ENCODE results near the gene LMNA. TPM values are rescaled to one million over a fixed set of nuclear protein-coding genes. Genes with fewer than 3 reads are reported as not detected.

Gene LMNA
- total RNA-seq (100 to 1,000 TPM; 425 to 437 TPM), polyA plus RNA-seq (ENCODE audit: insufficient read length in 6 of 6) (100 to 1,000 TPM in 3 of 6 donors, 10 to 100 TPM in 3; 73.5 to 120 (median 96.6) TPM)
- long read RNA-seq, donor 1, transcript LMNA-206 (12 exons, 3,190 nt) = major isoform, 9 of 39 reads
- long read RNA-seq, donor 1, partial matches to known transcripts = 28 of 39 reads
- long read RNA-seq, donor 1, other reads (novel, unspliced or antisense) = 0 of 39 reads
- long read RNA-seq, donor 2, transcript LMNA-206 (12 exons, 3,190 nt) = major isoform, 8 of 13 reads
- long read RNA-seq, donor 2, partial matches to known transcripts = 5 of 13 reads
- long read RNA-seq, donor 2, other reads (novel, unspliced or antisense) = 0 of 13 reads
- long read RNA-seq, donor 3, transcript LMNA-206 (12 exons, 3,190 nt) = major isoform, 8 of 31 reads
- long read RNA-seq, donor 3, partial matches to known transcripts = 23 of 31 reads
- long read RNA-seq, donor 3, other reads (novel, unspliced or antisense) = 0 of 31 reads
- long read RNA-seq, donor 4, transcript LMNA-206 (12 exons, 3,190 nt) = major isoform, 123 of 350 reads
- long read RNA-seq, donor 4, partial matches to known transcripts = 205 of 350 reads
- long read RNA-seq, donor 4, other reads (novel, unspliced or antisense) = 17 of 350 reads
- long read RNA-seq, donor 5, partial matches to known transcripts = 13 of 20 reads
- long read RNA-seq, donor 5, other reads (novel, unspliced or antisense) = 0 of 20 reads
- long read RNA-seq, donor 6, transcript LMNA-206 (12 exons, 3,190 nt) = major isoform, 9 of 33 reads
- long read RNA-seq, donor 6, partial matches to known transcripts = 21 of 33 reads
- long read RNA-seq, donor 6, other reads (novel, unspliced or antisense) = 0 of 33 reads
- long read RNA-seq, donor 7, partial matches to known transcripts = 26 of 28 reads
- long read RNA-seq, donor 7, other reads (novel, unspliced or antisense) = 0 of 28 reads
- long read RNA-seq, donor 8, transcript LMNA-206 (12 exons, 3,190 nt) = major isoform, 5 of 66 reads
- long read RNA-seq, donor 8, partial matches to known transcripts = 58 of 66 reads
- long read RNA-seq, donor 8, other reads (novel, unspliced or antisense) = 0 of 66 reads
- long read RNA-seq, donor 9 = 0 reads
- long read RNA-seq, donor 10, transcript LMNA-206 (12 exons, 3,190 nt) = major isoform, 120 of 530 reads
- long read RNA-seq, donor 10, partial matches to known transcripts = 395 of 530 reads
- long read RNA-seq, donor 10, other reads (novel, unspliced or antisense) = 13 of 530 reads
- long read RNA-seq, donor 11, partial matches to known transcripts = 41 of 44 reads
- long read RNA-seq, donor 11, other reads (novel, unspliced or antisense) = 0 of 44 reads
- long read RNA-seq, donor 12, transcript LMNA-206 (12 exons, 3,190 nt) = major isoform, 9 of 34 reads
- long read RNA-seq, donor 12, partial matches to known transcripts = 25 of 34 reads
- long read RNA-seq, donor 12, other reads (novel, unspliced or antisense) = 0 of 34 reads

DNA sequence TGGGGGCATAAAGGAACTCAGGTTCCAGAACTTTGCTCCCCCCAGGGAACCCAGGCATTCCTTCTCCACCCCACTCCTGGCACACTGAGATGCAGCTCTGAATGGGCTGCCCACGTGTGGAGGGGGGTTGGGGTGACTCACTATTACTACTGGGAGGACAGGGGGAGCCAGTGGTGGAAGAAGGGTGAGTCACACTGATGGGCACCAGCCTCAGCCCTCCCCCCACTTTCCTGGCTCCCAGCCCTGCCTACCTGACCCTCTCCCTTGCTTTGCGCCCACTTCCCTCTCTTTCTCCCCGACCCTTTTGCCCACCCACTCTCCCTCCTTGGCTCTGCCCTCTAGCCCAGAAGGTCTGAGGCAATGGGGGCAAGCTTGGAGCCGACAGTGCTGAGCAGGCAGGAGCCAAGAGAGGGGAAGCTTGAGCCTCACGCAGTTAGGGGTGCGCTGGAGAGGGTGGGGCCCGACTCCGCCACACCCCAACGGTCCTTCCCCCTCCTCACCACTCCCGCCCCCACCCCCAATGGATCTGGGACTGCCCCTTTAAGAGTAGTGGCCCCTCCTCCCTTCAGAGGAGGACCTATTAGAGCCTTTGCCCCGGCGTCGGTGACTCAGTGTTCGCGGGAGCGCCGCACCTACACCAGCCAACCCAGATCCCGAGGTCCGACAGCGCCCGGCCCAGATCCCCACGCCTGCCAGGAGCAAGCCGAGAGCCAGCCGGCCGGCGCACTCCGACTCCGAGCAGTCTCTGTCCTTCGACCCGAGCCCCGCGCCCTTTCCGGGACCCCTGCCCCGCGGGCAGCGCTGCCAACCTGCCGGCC lies at the start of gene LMNA:
LMNA (plus strand) TSS at position 611 of the 818 bp plus-strand sequence. CDS start 208 bp downstream, outside the sequence.
- H3K9me3 ChIP-seq = no peaks in the 10 kb centered on the region
- no peaks in the 10 kb centered on the region for H3K36me3 ChIP-seq
- peaks cover 0 to 74% of the 10 kb centered on the region in 2 donors for H3K27me3 ChIP-seq
- peaks cover 31 to 62% of the 10 kb centered on the region in 2 donors for H3K4me1 ChIP-seq
- peak; percentile 72 to 93 (median 90) for DNase-seq
- intact Hi-C loops (cut with DNase I) = no loop called here
- peak; percentile 83 for ATAC-seq
- peak within 1 kb of the TSS; percentile 95 to 96 for H3K27ac ChIP-seq
- H3K4me3 ChIP-seq = peak within 1 kb of the TSS; percentile 90 to 100
- TF ChIP-seq CTCF (IDR thresholded peaks at IDR 0.05) = no peak

DNA sequence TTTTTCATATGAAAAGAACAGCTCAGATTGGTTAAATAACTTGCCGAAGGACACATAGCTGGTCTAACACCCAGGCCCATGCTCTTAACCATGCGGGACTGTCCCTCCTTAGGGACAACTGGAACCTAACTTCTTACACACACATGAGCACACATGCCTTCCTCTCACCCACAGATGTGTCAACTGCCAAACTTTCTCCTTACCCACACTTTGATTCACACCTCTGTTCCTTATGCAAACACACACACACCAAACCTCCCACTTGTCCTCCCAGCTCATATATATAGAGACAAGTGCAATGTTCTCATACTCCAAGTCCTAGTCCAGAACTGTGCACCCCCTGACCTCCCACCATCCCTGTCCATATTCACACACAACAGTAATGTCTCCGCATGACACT lies 49.3 kb upstream of the LMNA start:
- no peak for TF ChIP-seq CTCF (IDR thresholded peaks at IDR 0.05)
- H3K4me3 ChIP-seq = no peak overlapping the region
- H3K36me3 ChIP-seq = peaks cover 0 to 5% of the 10 kb centered on the region in 2 donors
- peaks cover 0 to 5% of the 10 kb centered on the region in 2 donors for H3K4me1 ChIP-seq
- H3K9me3 ChIP-seq = no peaks in the 10 kb centered on the region
- H3K27me3 ChIP-seq = no peaks in the 10 kb centered on the region
- DNase-seq (no peak), ATAC-seq (no peak)
- intact Hi-C loops (cut with DNase I) = no loop called here
- H3K27ac ChIP-seq = no peak overlapping the region

- no peaks in the 10 kb centered on the region for H3K27me3 ChIP-seq
- intact Hi-C loops (cut with DNase I) = no loop called here
- H3K4me3 ChIP-seq = no peak overlapping the region
- peaks cover 0 to 5% of the 10 kb centered on the region in 2 donors for H3K36me3 ChIP-seq
- no peaks in the 10 kb centered on the region for H3K9me3 ChIP-seq
- DNase-seq (no peak), ATAC-seq (no peak)
- no peak overlapping the region for H3K27ac ChIP-seq
- no peak for TF ChIP-seq CTCF (IDR thresholded peaks at IDR 0.05)
- H3K4me1 ChIP-seq = peaks cover 0 to 5% of the 10 kb centered on the region in 2 donors
Observed at GRCh38 chr1:156065871-156066270, 48.6 kb upstream of the LMNA start.

- DNase-seq = no peak
- H3K27me3 ChIP-seq = no peaks in the 10 kb centered on the region
- peaks cover 0 to 5% of the 10 kb centered on the region in 2 donors for H3K36me3 ChIP-seq
- H3K27ac ChIP-seq = no peak overlapping the region
- H3K4me1 ChIP-seq = peaks cover 0 to 5% of the 10 kb centered on the region in 2 donors
- no peak for TF ChIP-seq CTCF (IDR thresholded peaks at IDR 0.05)
- H3K9me3 ChIP-seq = no peaks in the 10 kb centered on the region
- ATAC-seq = no peak
- intact Hi-C loops (cut with DNase I) = no loop called here
- no peak overlapping the region for H3K4me3 ChIP-seq
Observed at GRCh38 chr1:156067262-156067661, 47.2 kb upstream of the LMNA start.

Data from left lung (tissue), 14 donors.